ENCODE data around the gene PROK1.
"Not testable (repeated sequence)": the region's sequence is repeated elsewhere in the genome, so short reads cannot be mapped to it uniquely, and the experiment has no call there.

PROK1 gene

GRCh38 chr1:110434946-110435345 is 16.0 kb upstream of the PROK1 start:
- no peak for DNase-seq

DNA sequence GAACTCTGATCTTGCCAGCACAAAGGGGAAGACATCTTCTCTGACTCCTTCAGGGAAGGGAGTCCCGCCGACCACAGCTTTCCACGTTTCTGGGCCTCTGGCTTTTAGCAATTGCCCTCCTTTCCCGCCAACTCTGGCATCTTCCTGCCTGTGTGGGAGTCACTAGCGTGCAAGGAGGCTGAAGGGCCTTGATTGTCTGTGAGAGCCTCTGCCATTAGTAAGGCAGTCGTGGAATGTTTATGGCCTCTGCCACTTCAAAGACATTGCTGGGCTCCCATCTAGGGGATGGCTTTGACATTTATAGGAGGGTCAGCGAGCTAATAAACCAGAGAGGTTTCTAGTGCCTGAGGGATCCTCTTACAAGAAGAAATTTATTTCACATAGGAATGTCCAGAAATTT is 14.3 kb upstream of the PROK1 start:
- no peak for DNase-seq

DNA sequence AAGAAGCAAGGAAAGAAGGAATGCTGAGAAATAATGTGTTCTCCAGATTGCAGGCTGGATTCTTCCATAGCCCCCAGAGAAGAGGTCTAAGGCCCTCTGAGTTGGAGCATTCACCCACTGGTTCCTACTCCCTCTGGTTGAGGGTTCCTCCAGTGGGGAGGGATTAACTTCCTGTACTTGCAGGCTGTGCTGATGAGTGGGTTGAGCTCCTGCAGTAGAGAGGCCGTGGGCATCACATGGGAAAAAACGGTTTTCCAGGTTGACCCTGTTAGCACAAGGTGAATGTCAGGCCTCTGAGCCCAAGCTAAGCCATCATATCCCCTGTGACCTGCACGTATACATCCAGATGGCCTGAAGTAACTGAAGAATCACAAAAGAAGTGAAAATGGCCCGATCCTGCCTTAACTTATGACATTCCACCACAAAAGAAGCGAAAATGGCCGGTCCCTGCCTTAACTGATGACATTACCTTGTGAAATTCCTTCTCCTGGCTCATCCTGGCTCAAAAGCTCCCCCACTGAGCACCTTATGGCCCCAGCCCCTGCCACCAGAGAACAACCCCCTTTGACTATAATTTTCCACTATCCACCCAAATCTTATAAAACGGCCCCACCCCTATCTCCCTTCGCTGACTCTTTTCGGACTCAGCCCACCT is 13.2 kb upstream of the PROK1 start:
- not testable (repeated sequence) for DNase-seq

- no peak for DNase-seq
These were observed 12.1 kb upstream of the PROK1 start for GRCh38 chr1:110438893-110439292.

- not testable (repeated sequence) for DNase-seq
These were observed 11.1 kb upstream of the PROK1 start for GRCh38 chr1:110439873-110440272.

DNA sequence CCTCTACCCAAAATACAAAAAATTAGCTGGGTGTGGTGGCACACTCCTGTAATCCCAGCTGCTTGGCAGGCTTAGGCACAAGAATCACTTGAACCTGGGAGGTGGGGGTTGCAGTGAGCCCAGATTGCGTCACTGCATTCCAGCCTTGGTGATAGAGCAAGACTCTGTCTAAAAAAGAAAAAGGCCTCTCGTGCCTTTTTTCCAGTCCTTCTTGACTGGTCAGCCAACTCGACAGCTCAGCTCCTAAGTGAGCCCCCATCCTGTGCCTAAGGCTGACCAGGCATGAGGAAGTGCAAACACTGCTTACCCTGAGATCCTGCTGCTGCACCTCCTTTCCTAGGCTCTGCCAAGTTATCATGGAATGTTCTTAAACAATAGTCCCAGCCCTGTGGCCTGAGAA is 10.1 kb upstream of the PROK1 start:
- DNase-seq, result no peak

DNA sequence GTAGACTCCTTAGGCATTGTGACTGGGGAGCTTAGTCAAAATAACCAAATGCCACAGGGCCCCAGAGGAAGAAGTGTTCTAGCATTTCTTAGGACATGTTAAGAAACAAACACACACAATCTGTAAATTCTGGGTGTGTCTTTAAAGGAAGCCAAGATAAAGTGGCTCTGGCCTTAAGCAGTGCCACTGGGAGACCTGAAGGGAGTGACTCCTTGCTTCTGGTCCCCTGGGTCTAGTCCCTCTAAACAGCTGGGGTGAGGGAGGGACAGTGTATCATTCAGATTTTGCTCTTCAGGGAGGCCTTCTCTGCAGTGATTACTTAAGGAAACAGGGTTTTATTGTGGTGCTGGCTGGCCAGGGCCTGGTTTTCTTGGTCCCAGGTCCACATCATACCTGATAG is 9.1 kb upstream of the PROK1 start:
- no peak for DNase-seq

DNA sequence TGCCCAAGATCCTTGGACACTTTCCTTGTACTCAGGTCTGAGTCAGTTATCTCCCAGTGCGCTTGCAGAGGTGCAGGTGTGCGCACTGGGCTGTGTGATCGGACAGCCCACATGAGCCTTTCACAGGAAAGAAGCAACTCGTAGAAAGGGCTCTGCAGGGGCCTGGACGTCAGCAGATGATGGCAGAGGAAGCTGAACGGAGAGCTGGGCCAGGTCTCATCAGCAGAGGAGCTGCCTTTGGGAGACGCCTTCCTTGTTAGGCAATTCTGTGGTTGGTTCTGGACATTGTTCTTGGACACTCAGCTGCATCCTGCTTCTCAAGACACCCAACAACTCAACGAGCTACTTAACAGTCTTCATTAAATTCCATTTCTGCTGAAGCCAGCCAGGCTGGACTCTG is 7.5 kb upstream of the PROK1 start:
- DNase-seq, result no peak

DNA sequence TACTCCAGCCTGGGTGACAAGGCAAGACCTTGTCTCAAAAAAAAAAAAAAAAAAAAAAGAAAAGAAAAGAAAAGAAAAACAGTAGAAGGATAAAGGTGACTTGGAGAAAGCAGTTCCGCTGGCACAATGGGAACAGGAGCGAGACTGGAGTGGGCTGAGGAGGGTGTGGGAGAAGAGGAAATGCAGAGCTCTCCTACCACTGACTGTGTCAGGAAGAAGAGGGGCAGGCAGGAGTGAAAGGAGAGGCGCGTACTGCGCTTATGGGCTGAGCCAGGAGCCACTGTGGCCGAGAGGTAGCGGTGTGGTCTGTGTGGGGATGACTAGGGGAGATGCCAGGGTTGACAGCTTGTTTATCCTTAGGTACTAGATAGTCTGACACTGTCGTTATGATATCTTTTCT is 6.4 kb upstream of the PROK1 start:
- DNase-seq, result no peak

- DNase-seq, result no peak
These were observed 993 bp upstream of the PROK1 start for GRCh38 chr1:110449661-110450651.

DNA sequence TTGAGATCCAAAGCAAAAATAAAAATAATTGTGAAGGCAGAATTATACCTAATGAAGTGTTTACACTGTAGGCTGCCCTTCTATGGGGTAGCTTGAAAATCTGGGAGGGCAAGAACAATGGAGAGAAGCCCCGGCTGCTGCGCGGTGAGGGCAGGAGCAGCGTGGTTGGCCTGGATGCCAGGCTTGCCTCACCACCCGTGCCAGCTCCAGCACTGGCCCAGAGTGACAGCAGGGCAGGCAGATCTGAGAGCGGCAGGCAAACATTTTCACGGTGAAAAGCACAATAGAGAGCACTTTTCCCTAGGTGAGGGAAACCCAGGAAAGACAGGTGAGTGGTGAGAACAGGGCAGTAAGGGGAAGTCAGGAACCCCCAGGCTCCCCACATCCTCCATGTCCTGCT is 1.4 kb downstream of the PROK1 start:
- no peak for DNase-seq

- DNase-seq, result no peak
These were observed 2.9 kb downstream of the PROK1 start for GRCh38 chr1:110453829-110454228.

DNA sequence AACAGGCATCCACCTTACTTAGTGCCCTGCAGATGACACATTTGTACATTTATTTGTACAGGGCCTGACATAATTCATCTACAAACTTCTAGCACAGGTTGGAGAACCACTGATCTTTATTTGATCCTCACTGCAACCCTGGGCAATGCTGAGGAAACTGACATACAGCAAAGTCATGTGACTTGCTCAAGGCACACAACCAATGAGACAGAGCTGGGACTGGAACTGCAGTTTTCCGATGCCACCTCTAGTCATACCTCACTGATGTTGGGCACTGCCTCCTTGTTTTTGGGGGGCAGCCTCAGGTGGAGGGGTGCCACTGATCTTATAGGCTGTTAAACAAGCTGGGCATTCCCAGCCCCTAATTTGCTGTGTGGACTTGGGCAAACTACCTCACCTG is 3.4 kb downstream of the PROK1 start:
- DNase-seq, result no peak

DNA sequence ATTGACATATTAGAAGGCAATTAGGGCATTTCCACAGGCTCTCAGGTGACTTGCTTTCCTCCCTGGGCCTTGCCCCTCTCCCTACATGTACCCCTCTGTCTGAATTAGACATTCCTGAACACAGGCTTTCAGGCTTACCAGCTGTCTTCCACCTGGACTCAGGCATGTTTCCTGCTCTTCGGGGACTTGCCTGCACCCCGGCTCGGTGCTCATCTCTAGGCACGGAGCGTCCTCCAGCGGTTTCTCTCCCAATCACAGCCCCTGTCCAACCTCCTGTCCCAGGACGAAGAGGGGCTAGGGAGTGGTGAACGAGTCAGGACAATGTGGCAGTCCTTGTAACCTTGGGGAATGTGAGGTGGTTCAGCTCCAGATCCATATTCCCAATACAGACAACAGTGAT is 4.2 kb downstream of the PROK1 start:
- no peak for DNase-seq

DNA sequence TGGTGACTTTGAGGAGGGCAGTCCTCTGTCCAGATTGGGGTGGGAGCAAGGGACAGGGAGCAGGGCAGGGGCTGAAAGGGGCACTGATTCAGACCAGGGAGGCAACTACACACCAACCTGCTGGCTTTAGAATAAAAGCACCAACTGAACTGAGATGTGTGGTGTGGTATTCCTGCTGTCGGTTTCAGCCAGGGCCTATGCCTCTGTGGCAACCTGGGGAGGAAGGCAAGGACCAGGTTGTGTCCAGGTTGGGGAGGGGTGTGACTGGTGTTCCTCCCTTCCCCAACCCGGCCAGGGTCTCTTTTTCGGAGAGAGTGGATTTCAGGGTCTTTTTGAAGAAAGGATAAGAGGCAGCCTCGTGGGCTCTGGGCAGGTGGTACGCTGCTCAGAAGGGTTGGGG is 6.3 kb downstream of the PROK1 start:
- no peak for DNase-seq

GRCh38 chr1:110460253-110461220 is 9.6 kb downstream of the PROK1 start:
- peak; percentile 87 for DNase-seq

- DNase-seq, result no peak
These were observed 11.1 kb downstream of the PROK1 start for GRCh38 chr1:110462093-110462492.

GRCh38 chr1:110462964-110463363 is 12.0 kb downstream of the PROK1 start:
- no peak for DNase-seq

- no peak for DNase-seq
These were observed 12.8 kb downstream of the PROK1 start for GRCh38 chr1:110463725-110464124.

DNA sequence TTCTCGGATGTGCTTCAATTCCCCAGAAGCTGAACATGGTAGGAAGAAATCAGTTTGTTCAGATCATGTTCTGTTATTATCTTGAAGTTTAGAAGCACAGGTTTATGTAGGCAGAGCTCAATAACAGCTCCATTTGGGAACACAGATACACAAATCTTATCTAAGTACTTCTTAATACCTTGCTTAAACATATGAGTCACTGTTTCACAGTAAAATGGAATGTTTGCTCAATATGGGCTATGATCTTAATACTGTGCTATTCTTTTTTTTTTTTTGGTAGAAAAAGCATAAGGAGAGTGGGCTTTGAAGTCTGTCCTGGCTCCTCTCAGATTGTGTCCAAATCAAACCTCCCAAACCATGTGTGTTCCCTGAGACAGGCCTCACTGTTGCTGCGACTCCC is 13.4 kb downstream of the PROK1 start:
- no peak for DNase-seq

- DNase-seq, result no peak
These were observed 14.3 kb downstream of the PROK1 start for GRCh38 chr1:110465038-110465813.

GRCh38 chr1:110465814-110466380 is 14.9 kb downstream of the PROK1 start:
- DNase-seq, result no peak
